PC-9 (cell line): ENCODE data around the gene NDST1. TPM values are rescaled to one million over a fixed set of nuclear protein-coding genes. Genes with fewer than 3 reads are reported as not detected.
A peak's percentile ranks its signal among the peaks of the same experiment; 100 is the strongest.

Source experiments
- BruUV-seq: library from RNA; stranded (reverse); fragments of 400-500 nt; replicated peaks from 2 replicates; lab custom pipeline; 2021; lab: Mats Ljungman, UMichigan
- CTCF ChIA-PET: fragments of 300-600 bp; sonication (Branson Sonifier 250); formaldehyde crosslinking; loops from one replicate; lab custom pipeline; 2022; ENCODE audit warnings: antibody characterized with exemption; lab: Charles Lee
- POLR2A ChIA-PET: fragments of 300-600 bp; sonication (Branson Sonifier 250); formaldehyde crosslinking; loops from one replicate; lab custom pipeline; 2022; ENCODE audit warnings: antibody characterized with exemption; ENCODE audit not compliant: unreplicated experiment; lab: Charles Lee
- DNase-seq, 2 experiments: peaks; one replicate each; pipeline versions ENCODE4 v3.0.0 to v3.0.0-alpha.2; 2015 to 2022; ENCODE audit warnings: mixed read lengths in 1 of 2
- H2AFZ ChIP-seq: fragments of 200-600 bp; sonication (generic); 2 replicates; pipeline ENCODE4 v1.8.1; 2017; ENCODE audit warnings: antibody characterized with exemption
- H3F3A ChIP-seq: fragments of 200-600 bp; sonication (generic); 2 replicates; pipeline ENCODE4 v1.8.1; 2017; ENCODE audit warnings: antibody characterized with exemption, mild to moderate bottlenecking, low read depth; ENCODE audit not compliant: insufficient read depth
- H3K27ac ChIP-seq: fragments of 200-600 bp; sonication (generic); 2 replicates; pipeline ENCODE4 v1.6.1; 2016; ENCODE audit warnings: mixed run types
- H3K27me3 ChIP-seq: fragments of 200-600 bp; sonication (generic); 2 replicates; pipeline ENCODE4 v1.6.1; 2016; ENCODE audit warnings: low read depth, mixed run types; ENCODE audit not compliant: insufficient read depth
- H3K36me3 ChIP-seq: fragments of 200-600 bp; sonication (generic); 2 replicates; pipeline ENCODE4 v1.6.1; 2016; ENCODE audit warnings: low read depth, mixed run types
- H3K4me1 ChIP-seq: fragments of 200-600 bp; sonication (generic); replicated peaks from 2 replicates; pipeline ENCODE4 v1.6.1; 2016; ENCODE audit warnings: mixed run types; ENCODE audit not compliant: insufficient read depth
- H3K4me2 ChIP-seq: fragments of 200-600 bp; sonication (generic); 2 replicates; pipeline ENCODE4 v1.6.1; 2017; ENCODE audit warnings: mixed run types
- H3K4me3 ChIP-seq: fragments of 200-600 bp; sonication (generic); 2 replicates; pipeline ENCODE4 v1.6.1; 2016; ENCODE audit warnings: mixed run types
- H3K79me2 ChIP-seq: fragments of 200-600 bp; sonication (generic); 2 replicates; pipeline ENCODE4 v1.6.1; 2017; ENCODE audit warnings: low read depth, mixed run types
- H3K9me2 ChIP-seq: fragments of 200-600 bp; sonication (generic); 2 replicates; pipeline ENCODE4 v1.8.1; 2017; ENCODE audit warnings: mild to moderate bottlenecking; ENCODE audit not compliant: insufficient read depth
- H3K9me3 ChIP-seq: fragments of 200-600 bp; sonication (generic); 2 replicates; pipeline ENCODE4 v1.8.1; 2016; ENCODE audit warnings: low read depth; ENCODE audit not compliant: insufficient read depth
- H4K20me1 ChIP-seq: fragments of 200-600 bp; sonication (generic); 2 replicates; pipeline ENCODE4 v1.8.1; 2017; ENCODE audit not compliant: insufficient read depth
- EZH2 ChIP-seq: fragments of 200-600 bp; sonication (generic); IDR thresholded peaks from 2 replicates; pipeline ENCODE4 v1.8.0; 2017; ENCODE audit warnings: antibody characterized with exemption, low read depth
- intact Hi-C: fragments of 100-400 bp; cut with micrococcal nuclease; formaldehyde crosslinking; loops from one replicate; pipeline ENCODE4 v1.10.0; 2022; ENCODE audit not compliant: unreplicated experiment
- total RNA-seq: library from RNA; stranded (reverse); gene quantifications from 2 replicates; pipeline ENCODE4 v1.2.3, GENCODE V29; 2021
- TF ChIP-seq, protein P1 (sequence below): fragments of 200-600 bp; sonication (generic); conservative IDR thresholded peaks from 2 replicates; pipeline ENCODE4 v1.6.1; 2017; ENCODE audit warnings: mixed run types, antibody characterized with exemption, mild to moderate bottlenecking, moderate library complexity

Gene NDST1
- total RNA-seq, 1 experiment from 2014 or later, result 94.3 TPM

DNA sequence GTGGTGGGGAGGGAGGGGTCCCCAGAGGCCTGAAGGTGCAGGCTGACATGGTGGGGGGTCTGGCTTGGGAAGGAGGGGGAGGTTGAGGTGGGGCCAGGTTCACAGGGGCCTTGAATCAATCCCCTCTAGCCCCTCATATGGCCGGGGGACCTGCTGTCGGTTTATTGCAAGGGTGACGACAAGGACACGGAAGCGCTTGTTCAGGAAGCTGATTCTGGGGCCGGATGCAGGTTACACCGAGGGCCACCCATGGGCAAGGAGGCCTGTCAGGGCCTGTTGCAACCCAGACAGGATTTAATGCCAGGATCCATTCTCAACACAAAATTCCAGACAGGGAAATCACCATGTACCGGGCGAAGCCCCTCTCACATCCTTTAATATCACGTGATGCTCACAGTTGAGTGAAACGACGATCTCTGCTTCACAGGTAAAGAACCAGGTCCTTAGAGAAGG lies 90.9 kb downstream of the NDST1 start:
- Histone ChIP-seq H3K36me3 (no peaks in the 10 kb centered on the region), H3K4me2 (no peak overlapping the region), H4K20me1 (no peaks in the 10 kb centered on the region), H3K9me2 (no peaks in the 10 kb centered on the region), H3F3A (no peaks in the 10 kb centered on the region), H3K4me1 (no peaks in the 10 kb centered on the region), H3K4me3 (no peak overlapping the region), H3K79me2 (no peaks in the 10 kb centered on the region), H2AFZ (no peak overlapping the region), H3K9me3 (no peaks in the 10 kb centered on the region), H3K27me3 (no peaks in the 10 kb centered on the region), H3K27ac (no peak overlapping the region)
- DNase-seq, result no peak
- BruUV-seq, result no TSS peak
- intact Hi-C loops, result no loop called here
- no peak for TF ChIP-seq EZH2
- TF ChIP-seq, protein P1, sequence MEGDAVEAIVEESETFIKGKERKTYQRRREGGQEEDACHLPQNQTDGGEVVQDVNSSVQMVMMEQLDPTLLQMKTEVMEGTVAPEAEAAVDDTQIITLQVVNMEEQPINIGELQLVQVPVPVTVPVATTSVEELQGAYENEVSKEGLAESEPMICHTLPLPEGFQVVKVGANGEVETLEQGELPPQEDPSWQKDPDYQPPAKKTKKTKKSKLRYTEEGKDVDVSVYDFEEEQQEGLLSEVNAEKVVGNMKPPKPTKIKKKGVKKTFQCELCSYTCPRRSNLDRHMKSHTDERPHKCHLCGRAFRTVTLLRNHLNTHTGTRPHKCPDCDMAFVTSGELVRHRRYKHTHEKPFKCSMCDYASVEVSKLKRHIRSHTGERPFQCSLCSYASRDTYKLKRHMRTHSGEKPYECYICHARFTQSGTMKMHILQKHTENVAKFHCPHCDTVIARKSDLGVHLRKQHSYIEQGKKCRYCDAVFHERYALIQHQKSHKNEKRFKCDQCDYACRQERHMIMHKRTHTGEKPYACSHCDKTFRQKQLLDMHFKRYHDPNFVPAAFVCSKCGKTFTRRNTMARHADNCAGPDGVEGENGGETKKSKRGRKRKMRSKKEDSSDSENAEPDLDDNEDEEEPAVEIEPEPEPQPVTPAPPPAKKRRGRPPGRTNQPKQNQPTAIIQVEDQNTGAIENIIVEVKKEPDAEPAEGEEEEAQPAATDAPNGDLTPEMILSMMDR, result no peak
- ChIA-PET POLR2A (no interaction called here), CTCF (no interaction called here)

- ChIA-PET POLR2A (no interaction called here), CTCF (no interaction called here)
- Histone ChIP-seq H3K4me2 (no peak overlapping the region), H3K27me3 (no peaks in the 10 kb centered on the region), H3F3A (no peaks in the 10 kb centered on the region), H2AFZ (no peak overlapping the region), H3K9me2 (no peaks in the 10 kb centered on the region), H3K4me1 (no peaks in the 10 kb centered on the region), H4K20me1 (no peaks in the 10 kb centered on the region), H3K27ac (no peak overlapping the region), H3K4me3 (no peak overlapping the region), H3K79me2 (no peaks in the 10 kb centered on the region), H3K9me3 (no peaks in the 10 kb centered on the region), H3K36me3 (no peaks in the 10 kb centered on the region)
- BruUV-seq, result no TSS peak
- TF ChIP-seq, protein P1, result no peak
- no peak for TF ChIP-seq EZH2
- no peak for DNase-seq
- intact Hi-C loops, result no loop called here
Observed at GRCh38 chr5:150599281-150599680, 91.3 kb downstream of the NDST1 start.

DNA sequence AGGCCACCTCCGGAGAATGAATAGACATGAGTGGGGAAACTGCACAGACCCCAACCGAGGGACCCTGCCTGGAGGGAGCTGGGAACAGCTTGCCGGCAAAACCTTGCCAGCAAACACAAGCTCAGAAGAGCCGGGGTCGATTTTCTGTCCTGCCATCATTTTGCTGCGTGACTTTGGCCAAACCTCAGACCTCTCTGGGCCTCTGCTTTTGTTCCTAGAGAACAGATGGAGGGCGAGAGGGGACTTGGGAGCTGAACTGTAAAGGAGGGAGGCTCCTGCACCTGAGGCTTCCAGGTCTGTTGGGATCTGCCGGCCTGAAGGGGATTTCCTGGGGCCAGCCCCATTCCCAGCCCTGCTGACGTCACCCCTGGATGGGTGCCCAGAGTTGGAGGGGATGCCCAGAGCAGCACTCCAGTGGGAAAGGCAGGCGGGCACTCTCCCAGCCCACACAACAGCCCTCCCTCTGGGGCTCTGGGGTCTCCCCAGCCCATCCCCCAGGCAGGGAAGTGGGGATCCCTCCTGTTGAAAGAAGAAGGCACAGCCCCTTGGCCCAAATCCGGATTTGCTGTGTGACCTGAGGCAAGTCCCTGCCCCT lies 92.1 kb downstream of the NDST1 start:
- Histone ChIP-seq H4K20me1 (no peaks in the 10 kb centered on the region), H3K79me2 (no peaks in the 10 kb centered on the region), H2AFZ (no peak overlapping the region), H3K4me2 (no peak overlapping the region), H3K36me3 (no peaks in the 10 kb centered on the region), H3K9me2 (no peaks in the 10 kb centered on the region), H3F3A (no peaks in the 10 kb centered on the region), H3K4me1 (no peaks in the 10 kb centered on the region), H3K27ac (no peak overlapping the region), H3K4me3 (no peak overlapping the region), H3K27me3 (no peaks in the 10 kb centered on the region), H3K9me3 (no peaks in the 10 kb centered on the region)
- no TSS peak for BruUV-seq
- TF ChIP-seq, protein P1, result no peak
- no peak for TF ChIP-seq EZH2
- POLR2A ChIA-PET, result no interaction called here
- CTCF ChIA-PET, result no interaction called here
- intact Hi-C loops, result no loop called here
- DNase-seq, result peak in 1 of 2 experiments; percentile 69
